ENCODE results near the gene CRYL1.

GRCh38 chr13:20475927-20476691 lies 49.5 kb downstream of the CRYL1 start:
- TF ChIP-seq CTCF (IDR thresholded peaks at IDR 0.05; ENCODE audit: poor library complexity) (no peak), EZH2 (IDR thresholded peaks at IDR 0.05; ENCODE audit: borderline replicate concordance) (no peak), EZH2phosphoT487 (IDR thresholded peaks at IDR 0.05; ENCODE audit: low read depth, severe bottlenecking, unreplicated experiment) (no peak)
